ENCODE measurements around the gene PLK2.

DNA sequence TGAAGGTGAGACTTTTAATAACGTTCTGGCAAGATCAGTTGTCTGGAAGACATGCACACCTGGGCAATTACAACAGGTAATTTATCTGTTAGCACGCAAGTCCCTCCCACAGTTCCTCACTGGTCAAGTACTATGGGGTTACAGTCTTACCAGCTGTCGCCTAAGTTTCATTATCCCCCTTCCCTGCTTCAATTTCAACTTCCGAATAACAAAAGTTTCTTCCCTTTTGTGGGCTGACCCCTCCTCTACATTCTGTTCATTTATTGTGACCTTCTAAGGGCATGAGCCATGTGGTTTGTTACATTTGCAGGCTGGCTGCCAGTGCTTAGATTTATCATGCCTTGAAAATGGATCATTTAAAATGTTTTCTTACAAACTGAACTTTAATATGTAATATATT lies 47.8 kb upstream of the PLK2 start:
- no peak for TF ChIP-seq ZNF8 (CRISPR knock-in tag; IDR thresholded peaks at IDR 0.05)
- TF ChIP-seq, protein P1, sequence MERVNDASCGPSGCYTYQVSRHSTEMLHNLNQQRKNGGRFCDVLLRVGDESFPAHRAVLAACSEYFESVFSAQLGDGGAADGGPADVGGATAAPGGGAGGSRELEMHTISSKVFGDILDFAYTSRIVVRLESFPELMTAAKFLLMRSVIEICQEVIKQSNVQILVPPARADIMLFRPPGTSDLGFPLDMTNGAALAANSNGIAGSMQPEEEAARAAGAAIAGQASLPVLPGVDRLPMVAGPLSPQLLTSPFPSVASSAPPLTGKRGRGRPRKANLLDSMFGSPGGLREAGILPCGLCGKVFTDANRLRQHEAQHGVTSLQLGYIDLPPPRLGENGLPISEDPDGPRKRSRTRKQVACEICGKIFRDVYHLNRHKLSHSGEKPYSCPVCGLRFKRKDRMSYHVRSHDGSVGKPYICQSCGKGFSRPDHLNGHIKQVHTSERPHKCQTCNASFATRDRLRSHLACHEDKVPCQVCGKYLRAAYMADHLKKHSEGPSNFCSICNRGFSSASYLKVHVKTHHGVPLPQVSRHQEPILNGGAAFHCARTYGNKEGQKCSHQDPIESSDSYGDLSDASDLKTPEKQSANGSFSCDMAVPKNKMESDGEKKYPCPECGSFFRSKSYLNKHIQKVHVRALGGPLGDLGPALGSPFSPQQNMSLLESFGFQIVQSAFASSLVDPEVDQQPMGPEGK (CRISPR knock-in tag; IDR thresholded peaks at IDR 0.05; ENCODE audit: borderline replicate concordance) = no peak
- TF ChIP-seq, protein P2, sequence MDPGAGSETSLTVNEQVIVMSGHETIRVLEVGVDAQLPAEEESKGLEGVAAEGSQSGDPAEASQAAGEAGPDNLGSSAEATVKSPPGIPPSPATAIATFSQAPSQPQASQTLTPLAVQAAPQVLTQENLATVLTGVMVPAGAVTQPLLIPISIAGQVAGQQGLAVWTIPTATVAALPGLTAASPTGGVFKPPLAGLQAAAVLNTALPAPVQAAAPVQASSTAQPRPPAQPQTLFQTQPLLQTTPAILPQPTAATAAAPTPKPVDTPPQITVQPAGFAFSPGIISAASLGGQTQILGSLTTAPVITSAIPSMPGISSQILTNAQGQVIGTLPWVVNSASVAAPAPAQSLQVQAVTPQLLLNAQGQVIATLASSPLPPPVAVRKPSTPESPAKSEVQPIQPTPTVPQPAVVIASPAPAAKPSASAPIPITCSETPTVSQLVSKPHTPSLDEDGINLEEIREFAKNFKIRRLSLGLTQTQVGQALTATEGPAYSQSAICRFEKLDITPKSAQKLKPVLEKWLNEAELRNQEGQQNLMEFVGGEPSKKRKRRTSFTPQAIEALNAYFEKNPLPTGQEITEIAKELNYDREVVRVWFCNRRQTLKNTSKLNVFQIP (CRISPR knock-in tag; IDR thresholded peaks at IDR 0.05; ENCODE audit: borderline replicate concordance, low read depth) = no peak
- TF ChIP-seq ZFP30 (CRISPR knock-in tag; IDR thresholded peaks at IDR 0.05) = no peak
- TF ChIP-seq ISL1 (CRISPR knock-in tag; IDR thresholded peaks at IDR 0.05) = no peak
